ENCODE data around the gene TNFSF13. TPM values are rescaled to one million over a fixed set of nuclear protein-coding genes. Genes with fewer than 3 reads are reported as not detected.
A peak's percentile ranks its signal among the peaks of the same experiment; 100 is the strongest.

Gene TNFSF13, protein sequence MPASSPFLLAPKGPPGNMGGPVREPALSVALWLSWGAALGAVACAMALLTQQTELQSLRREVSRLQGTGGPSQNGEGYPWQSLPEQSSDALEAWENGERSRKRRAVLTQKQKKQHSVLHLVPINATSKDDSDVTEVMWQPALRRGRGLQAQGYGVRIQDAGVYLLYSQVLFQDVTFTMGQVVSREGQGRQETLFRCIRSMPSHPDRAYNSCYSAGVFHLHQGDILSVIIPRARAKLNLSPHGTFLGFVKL
- 101 TPM for total RNA-seq
- long read RNA-seq, transcript TNFSF13-205 (7 exons, 1,593 nt), result minor isoform, 6 of 167 reads
- long read RNA-seq, transcript TNFSF13-201 (6 exons, 1,971 nt), result major isoform, 114 of 167 reads
- long read RNA-seq, partial matches to known transcripts, result 17 of 167 reads
- long read RNA-seq, other reads (novel, unspliced or antisense), result 24 of 167 reads

DNA sequence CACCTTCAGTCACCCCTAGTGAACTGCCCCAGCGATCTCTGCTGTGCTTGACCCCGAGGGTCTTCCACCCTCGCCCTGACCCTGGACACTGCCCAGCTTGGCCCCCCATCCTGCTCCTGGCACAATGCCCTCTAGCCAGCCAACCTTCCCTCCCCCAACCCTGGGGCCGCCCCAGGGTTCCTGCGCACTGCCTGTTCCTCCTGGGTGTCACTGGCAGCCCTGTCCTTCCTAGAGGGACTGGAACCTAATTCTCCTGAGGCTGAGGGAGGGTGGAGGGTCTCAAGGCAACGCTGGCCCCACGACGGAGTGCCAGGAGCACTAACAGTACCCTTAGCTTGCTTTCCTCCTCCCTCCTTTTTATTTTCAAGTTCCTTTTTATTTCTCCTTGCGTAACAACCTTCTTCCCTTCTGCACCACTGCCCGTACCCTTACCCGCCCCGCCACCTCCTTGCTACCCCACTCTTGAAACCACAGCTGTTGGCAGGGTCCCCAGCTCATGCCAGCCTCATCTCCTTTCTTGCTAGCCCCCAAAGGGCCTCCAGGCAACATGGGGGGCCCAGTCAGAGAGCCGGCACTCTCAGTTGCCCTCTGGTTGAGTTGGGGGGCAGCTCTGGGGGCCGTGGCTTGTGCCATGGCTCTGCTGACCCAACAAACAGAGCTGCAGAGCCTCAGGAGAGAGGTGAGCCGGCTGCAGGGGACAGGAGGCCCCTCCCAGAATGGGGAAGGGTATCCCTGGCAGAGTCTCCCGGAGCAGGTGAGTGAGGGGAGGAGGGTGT, at the start of gene TNFSF13:
Gene TNFSF13, plus strand, starts transcription at position 207 of the 776 bp plus-strand sequence. Its CDS starts 290 bp downstream, at position 497.
- Histone ChIP-seq H3K4me3 (peak within 1 kb of the TSS; percentile 91), H3K27me3 (no peaks in the 10 kb centered on the region), H3K4me1 (peaks cover 53% of the 10 kb centered on the region), H3K36me3 (peaks cover 6% of the 10 kb centered on the region), H3K27ac (peak within 1 kb of the TSS; percentile 96), H3K9me3 (no peaks in the 10 kb centered on the region)
- TF ChIP-seq, protein P1, sequence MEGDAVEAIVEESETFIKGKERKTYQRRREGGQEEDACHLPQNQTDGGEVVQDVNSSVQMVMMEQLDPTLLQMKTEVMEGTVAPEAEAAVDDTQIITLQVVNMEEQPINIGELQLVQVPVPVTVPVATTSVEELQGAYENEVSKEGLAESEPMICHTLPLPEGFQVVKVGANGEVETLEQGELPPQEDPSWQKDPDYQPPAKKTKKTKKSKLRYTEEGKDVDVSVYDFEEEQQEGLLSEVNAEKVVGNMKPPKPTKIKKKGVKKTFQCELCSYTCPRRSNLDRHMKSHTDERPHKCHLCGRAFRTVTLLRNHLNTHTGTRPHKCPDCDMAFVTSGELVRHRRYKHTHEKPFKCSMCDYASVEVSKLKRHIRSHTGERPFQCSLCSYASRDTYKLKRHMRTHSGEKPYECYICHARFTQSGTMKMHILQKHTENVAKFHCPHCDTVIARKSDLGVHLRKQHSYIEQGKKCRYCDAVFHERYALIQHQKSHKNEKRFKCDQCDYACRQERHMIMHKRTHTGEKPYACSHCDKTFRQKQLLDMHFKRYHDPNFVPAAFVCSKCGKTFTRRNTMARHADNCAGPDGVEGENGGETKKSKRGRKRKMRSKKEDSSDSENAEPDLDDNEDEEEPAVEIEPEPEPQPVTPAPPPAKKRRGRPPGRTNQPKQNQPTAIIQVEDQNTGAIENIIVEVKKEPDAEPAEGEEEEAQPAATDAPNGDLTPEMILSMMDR (IDR thresholded peaks at IDR 0.05), result no peak
- ATAC-seq (peak; percentile 17), DNase-seq (peak; percentile 87)
- intact Hi-C loops (cut with DNase I), result no loop called here

DNA sequence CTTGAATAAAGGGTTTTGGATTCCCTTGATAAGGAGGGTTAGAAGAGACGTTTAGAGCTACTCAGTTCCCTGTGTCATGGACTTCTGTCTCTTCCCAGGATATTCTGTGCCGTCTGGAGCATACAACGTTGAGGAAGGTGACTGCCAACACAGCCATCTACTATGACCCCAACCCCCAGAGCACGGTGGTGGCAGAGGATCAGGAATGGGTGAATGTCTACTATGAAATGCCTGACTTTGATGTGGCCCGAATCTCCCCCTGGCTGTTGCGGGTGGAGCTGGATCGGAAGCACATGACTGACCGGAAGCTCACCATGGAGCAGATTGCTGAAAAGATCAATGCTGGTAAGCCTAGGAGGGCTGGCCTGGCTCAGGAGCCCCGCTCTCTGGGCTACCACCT, 49.7 kb upstream of the TNFSF13 start:
- DNase-seq (no peak), ATAC-seq (no peak)
- no peaks in the 10 kb centered on the region for H3K27me3 ChIP-seq
- TF ChIP-seq, protein P1 (IDR thresholded peaks at IDR 0.05), result no peak
- intact Hi-C loops (cut with DNase I), result no loop called here
- no peaks in the 10 kb centered on the region for H3K9me3 ChIP-seq
- H3K4me1 ChIP-seq, result peaks cover 3% of the 10 kb centered on the region
- no peak overlapping the region for H3K27ac ChIP-seq
- H3K4me3 ChIP-seq, result no peak overlapping the region
- peaks cover 97% of the 10 kb centered on the region for H3K36me3 ChIP-seq

DNA sequence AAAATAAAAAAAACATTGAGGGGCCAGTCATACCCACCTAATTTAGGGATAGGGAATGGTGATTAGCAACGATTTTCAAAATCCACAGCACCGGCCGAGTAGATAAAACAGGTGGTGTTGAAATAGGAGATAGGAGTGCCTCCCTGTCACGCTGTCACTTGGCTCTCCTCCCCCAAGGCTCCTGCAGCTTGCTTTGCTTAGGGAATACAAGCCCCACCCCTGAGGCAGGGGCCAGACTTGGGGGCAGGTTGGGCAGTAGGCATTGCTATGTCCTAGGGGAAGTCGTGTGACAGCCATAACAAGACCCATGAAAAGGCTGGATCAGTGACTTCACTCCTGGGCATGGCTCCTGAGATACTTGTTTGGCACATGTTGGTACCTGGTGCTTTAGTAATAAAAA, 48.6 kb upstream of the TNFSF13 start:
- H3K4me3 ChIP-seq, result no peak overlapping the region
- no peak overlapping the region for H3K27ac ChIP-seq
- no peak for DNase-seq
- no peak for ATAC-seq
- H3K36me3 ChIP-seq, result peaks cover 94% of the 10 kb centered on the region
- peaks cover 3% of the 10 kb centered on the region for H3K4me1 ChIP-seq
- TF ChIP-seq, protein P1 (IDR thresholded peaks at IDR 0.05), result no peak
- H3K27me3 ChIP-seq, result no peaks in the 10 kb centered on the region
- intact Hi-C loops (cut with DNase I), result no loop called here
- no peaks in the 10 kb centered on the region for H3K9me3 ChIP-seq

DNA sequence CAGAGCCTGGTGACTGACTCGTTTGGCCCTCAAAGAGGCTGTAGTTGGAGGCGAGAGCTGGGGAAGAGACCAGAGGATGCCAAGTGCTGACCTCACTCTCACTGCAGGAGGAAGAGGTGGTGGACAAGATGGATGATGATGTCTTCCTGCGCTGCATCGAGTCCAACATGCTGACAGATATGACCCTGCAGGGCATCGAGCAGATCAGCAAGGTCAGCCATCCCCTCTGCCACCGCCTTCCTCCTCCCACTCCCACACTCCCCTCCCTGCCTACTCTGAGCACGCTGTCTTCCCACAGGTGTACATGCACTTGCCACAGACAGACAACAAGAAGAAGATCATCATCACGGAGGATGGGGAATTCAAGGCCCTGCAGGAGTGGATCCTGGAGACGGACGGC, 47.4 kb upstream of the TNFSF13 start:
- H3K27ac ChIP-seq, result no peak overlapping the region
- H3K27me3 ChIP-seq, result no peaks in the 10 kb centered on the region
- intact Hi-C loops (cut with DNase I), result no loop called here
- ATAC-seq (no peak), DNase-seq (no peak)
- no peaks in the 10 kb centered on the region for H3K9me3 ChIP-seq
- H3K4me3 ChIP-seq, result no peak overlapping the region
- TF ChIP-seq, protein P1 (IDR thresholded peaks at IDR 0.05), result no peak
- peaks cover 82% of the 10 kb centered on the region for H3K36me3 ChIP-seq
- peaks cover 3% of the 10 kb centered on the region for H3K4me1 ChIP-seq

DNA sequence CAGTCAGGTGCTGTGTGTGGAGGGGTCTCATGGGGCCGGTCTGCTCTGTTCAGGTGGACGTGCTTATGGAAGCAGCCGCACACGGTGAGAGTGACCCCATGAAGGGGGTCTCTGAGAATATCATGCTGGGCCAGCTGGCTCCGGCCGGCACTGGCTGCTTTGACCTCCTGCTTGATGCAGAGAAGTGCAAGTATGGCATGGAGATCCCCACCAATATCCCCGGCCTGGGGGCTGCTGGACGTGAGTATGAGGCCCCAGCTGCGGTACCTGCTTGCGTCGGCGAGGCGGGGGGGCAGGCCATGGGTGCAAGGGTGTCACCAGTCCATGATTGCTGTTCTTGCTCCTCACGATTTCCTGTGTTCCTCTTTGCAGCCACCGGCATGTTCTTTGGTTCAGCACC, 46.4 kb upstream of the TNFSF13 start:
- TF ChIP-seq, protein P1 (IDR thresholded peaks at IDR 0.05), result no peak
- ATAC-seq, result no peak
- DNase-seq, result no peak
- Histone ChIP-seq H3K27me3 (no peaks in the 10 kb centered on the region), H3K36me3 (peaks cover 73% of the 10 kb centered on the region), H3K9me3 (no peaks in the 10 kb centered on the region), H3K27ac (no peak overlapping the region), H3K4me3 (no peak overlapping the region), H3K4me1 (peaks cover 3% of the 10 kb centered on the region)
- intact Hi-C loops (cut with DNase I), result no loop called here
